Measurements from ENCODE around the gene CLPTM1L. TPM values are rescaled to one million over a fixed set of nuclear protein-coding genes. Genes with fewer than 3 reads are reported as not detected.
"Not testable (repeated sequence)": the region's sequence is repeated elsewhere in the genome, so short reads cannot be mapped to it uniquely, and the experiment has no call there.

Gene CLPTM1L
- total RNA-seq, 1 experiment from 2014 or later = 392 TPM

- no peak for DNase-seq (ENCODE audit: low spot score)
These were observed 17.5 kb upstream of the CLPTM1L start for GRCh38 chr5:1362242-1363015.

- DNase-seq (ENCODE audit: low spot score) = no peak
These were observed 16.0 kb upstream of the CLPTM1L start for GRCh38 chr5:1360861-1361260.

GRCh38 chr5:1360367-1360766, 15.5 kb upstream of the CLPTM1L start:
- not testable (repeated sequence) for DNase-seq (ENCODE audit: low spot score)

GRCh38 chr5:1359713-1360112, 14.8 kb upstream of the CLPTM1L start:
- no peak for DNase-seq (ENCODE audit: low spot score)

GRCh38 chr5:1359031-1359645, 14.2 kb upstream of the CLPTM1L start:
- DNase-seq (ENCODE audit: low spot score) = no peak

- DNase-seq (ENCODE audit: low spot score) = no peak
These were observed 13.8 kb upstream of the CLPTM1L start for GRCh38 chr5:1358726-1359025.

- no peak for DNase-seq (ENCODE audit: low spot score)
These were observed 13.2 kb upstream of the CLPTM1L start for GRCh38 chr5:1357946-1358725.

- no peak for DNase-seq (ENCODE audit: low spot score)
These were observed 12.2 kb upstream of the CLPTM1L start for GRCh38 chr5:1356873-1357787.

GRCh38 chr5:1354576-1354975, 9.7 kb upstream of the CLPTM1L start:
- no peak for DNase-seq (ENCODE audit: low spot score)

- DNase-seq (ENCODE audit: low spot score) = no peak
These were observed 7.6 kb upstream of the CLPTM1L start for GRCh38 chr5:1352231-1353219.

- no peak for DNase-seq (ENCODE audit: low spot score)
These were observed 6.3 kb upstream of the CLPTM1L start for GRCh38 chr5:1351156-1351555.

GRCh38 chr5:1349246-1349645, 4.3 kb upstream of the CLPTM1L start:
- DNase-seq (ENCODE audit: low spot score) = peak; percentile 43

GRCh38 chr5:1348986-1349245, 4.0 kb upstream of the CLPTM1L start:
- peak; percentile 24 for DNase-seq (ENCODE audit: low spot score)

- DNase-seq (ENCODE audit: low spot score) = no peak
These were observed 2.7 kb upstream of the CLPTM1L start for GRCh38 chr5:1347571-1347970.

GRCh38 chr5:1346627-1347440, 1.9 kb upstream of the CLPTM1L start:
- no peak for DNase-seq (ENCODE audit: low spot score)

GRCh38 chr5:1345876-1346626, 1.2 kb upstream of the CLPTM1L start:
- no peak for DNase-seq (ENCODE audit: low spot score)

- DNase-seq (ENCODE audit: low spot score) = peak; percentile 42
These were observed 683 bp downstream of the CLPTM1L start for GRCh38 chr5:1343931-1344901.

- DNase-seq (ENCODE audit: low spot score) = no peak
These were observed 1.6 kb downstream of the CLPTM1L start for GRCh38 chr5:1343315-1343751.

Data from HT-29 (cell line).